Femur (tissue), 1 donor: ENCODE data around the gene ERC2.

Source experiments
- DNase-seq: peaks from one replicate; pipeline ENCODE4 v3.0.0-alpha.2; 2017

ERC2 gene

GRCh38 chr3:56365905-56366640, 102.2 kb downstream of the ERC2 start:
- DNase-seq = no peak

- DNase-seq = no peak
Observed at GRCh38 chr3:56364665-56365064, 103.6 kb downstream of the ERC2 start.

- no peak for DNase-seq
Observed at GRCh38 chr3:56363720-56364119, 104.5 kb downstream of the ERC2 start.

- no peak for DNase-seq
Observed at GRCh38 chr3:56361731-56362130, 106.5 kb downstream of the ERC2 start.

- DNase-seq = no peak
Observed at GRCh38 chr3:56357266-56357665, 111.0 kb downstream of the ERC2 start.

GRCh38 chr3:56356808-56357207, 111.5 kb downstream of the ERC2 start:
- DNase-seq = no peak

- DNase-seq = no peak
Observed at GRCh38 chr3:56355570-56356185, 112.6 kb downstream of the ERC2 start.

- DNase-seq = no peak
Observed at GRCh38 chr3:56351537-56351936, 116.7 kb downstream of the ERC2 start.

- peak; percentile 35 for DNase-seq
Observed at GRCh38 chr3:56347219-56347871, 120.9 kb downstream of the ERC2 start.

- DNase-seq = no peak
Observed at GRCh38 chr3:56342475-56342874, 125.8 kb downstream of the ERC2 start.

- DNase-seq = no peak
Observed at GRCh38 chr3:56339671-56340070, 128.6 kb downstream of the ERC2 start.

- DNase-seq = no peak
Observed at GRCh38 chr3:56339244-56339643, 129.0 kb downstream of the ERC2 start.

GRCh38 chr3:56336023-56336422, 132.2 kb downstream of the ERC2 start:
- DNase-seq = no peak

- DNase-seq = no peak
Observed at GRCh38 chr3:56324473-56324872, 143.8 kb downstream of the ERC2 start.

GRCh38 chr3:56323986-56324420, 144.3 kb downstream of the ERC2 start:
- DNase-seq = no peak

- DNase-seq = no peak
Observed at GRCh38 chr3:56322862-56323261, 145.4 kb downstream of the ERC2 start.

GRCh38 chr3:56321892-56322291, 146.4 kb downstream of the ERC2 start:
- no peak for DNase-seq

- DNase-seq = no peak
Observed at GRCh38 chr3:56321383-56321782, 146.9 kb downstream of the ERC2 start.

GRCh38 chr3:56320883-56321282, 147.4 kb downstream of the ERC2 start:
- no peak for DNase-seq

- no peak for DNase-seq
Observed at GRCh38 chr3:56318891-56319290, 149.4 kb downstream of the ERC2 start.

GRCh38 chr3:56316944-56317343, 151.3 kb downstream of the ERC2 start:
- no peak for DNase-seq

GRCh38 chr3:56314842-56315241, 153.4 kb downstream of the ERC2 start:
- DNase-seq = peak; percentile 84

GRCh38 chr3:56309465-56309864, 158.8 kb downstream of the ERC2 start:
- DNase-seq = no peak

GRCh38 chr3:56308471-56308870, 159.8 kb downstream of the ERC2 start:
- DNase-seq = no peak
